ENCODE results near the gene AMPH.

DNA sequence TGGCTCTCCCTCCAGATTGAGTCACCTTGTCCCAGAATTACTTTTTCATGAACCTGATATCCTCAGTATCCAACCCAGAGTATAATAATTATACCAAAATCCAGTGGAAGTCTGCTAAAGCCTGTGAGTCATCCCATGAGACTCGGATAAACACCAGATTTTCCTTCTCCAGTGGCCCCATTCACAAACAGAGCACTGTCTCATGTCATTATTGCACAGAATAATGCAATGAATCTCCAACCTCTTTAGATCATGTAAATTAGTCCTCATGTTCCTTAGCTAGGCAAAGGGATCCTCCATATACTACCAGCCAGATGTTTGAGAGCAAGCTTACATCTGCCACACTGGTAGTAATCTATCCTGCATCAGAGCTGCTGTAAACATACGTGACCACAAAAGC lies 89.0 kb downstream of the AMPH start:
- TF ChIP-seq, protein P1, sequence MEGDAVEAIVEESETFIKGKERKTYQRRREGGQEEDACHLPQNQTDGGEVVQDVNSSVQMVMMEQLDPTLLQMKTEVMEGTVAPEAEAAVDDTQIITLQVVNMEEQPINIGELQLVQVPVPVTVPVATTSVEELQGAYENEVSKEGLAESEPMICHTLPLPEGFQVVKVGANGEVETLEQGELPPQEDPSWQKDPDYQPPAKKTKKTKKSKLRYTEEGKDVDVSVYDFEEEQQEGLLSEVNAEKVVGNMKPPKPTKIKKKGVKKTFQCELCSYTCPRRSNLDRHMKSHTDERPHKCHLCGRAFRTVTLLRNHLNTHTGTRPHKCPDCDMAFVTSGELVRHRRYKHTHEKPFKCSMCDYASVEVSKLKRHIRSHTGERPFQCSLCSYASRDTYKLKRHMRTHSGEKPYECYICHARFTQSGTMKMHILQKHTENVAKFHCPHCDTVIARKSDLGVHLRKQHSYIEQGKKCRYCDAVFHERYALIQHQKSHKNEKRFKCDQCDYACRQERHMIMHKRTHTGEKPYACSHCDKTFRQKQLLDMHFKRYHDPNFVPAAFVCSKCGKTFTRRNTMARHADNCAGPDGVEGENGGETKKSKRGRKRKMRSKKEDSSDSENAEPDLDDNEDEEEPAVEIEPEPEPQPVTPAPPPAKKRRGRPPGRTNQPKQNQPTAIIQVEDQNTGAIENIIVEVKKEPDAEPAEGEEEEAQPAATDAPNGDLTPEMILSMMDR (conservative IDR thresholded peaks at IDR 0.05; ENCODE audit: low read depth, low read length): no peak
- no peak for TF ChIP-seq POLR2A (IDR thresholded peaks at IDR 0.05; ENCODE audit: low read depth, low read length)
- TF ChIP-seq SMC3 (IDR thresholded peaks at IDR 0.05; ENCODE audit: low read depth, low read length): no peak
- TF ChIP-seq CHD1 (IDR thresholded peaks at IDR 0.05; ENCODE audit: low read depth, low read length): no peak
- TF ChIP-seq MXI1 (IDR thresholded peaks at IDR 0.05; ENCODE audit: borderline replicate concordance, low read depth, low read length): no peak
- no peak for TF ChIP-seq RCOR1 (IDR thresholded peaks at IDR 0.05; ENCODE audit: insufficient replicate concordance, low read length)
- no peak for TF ChIP-seq MAFK (IDR thresholded peaks at IDR 0.05; ENCODE audit: low read depth, low read length)
- TF ChIP-seq, protein P2, sequence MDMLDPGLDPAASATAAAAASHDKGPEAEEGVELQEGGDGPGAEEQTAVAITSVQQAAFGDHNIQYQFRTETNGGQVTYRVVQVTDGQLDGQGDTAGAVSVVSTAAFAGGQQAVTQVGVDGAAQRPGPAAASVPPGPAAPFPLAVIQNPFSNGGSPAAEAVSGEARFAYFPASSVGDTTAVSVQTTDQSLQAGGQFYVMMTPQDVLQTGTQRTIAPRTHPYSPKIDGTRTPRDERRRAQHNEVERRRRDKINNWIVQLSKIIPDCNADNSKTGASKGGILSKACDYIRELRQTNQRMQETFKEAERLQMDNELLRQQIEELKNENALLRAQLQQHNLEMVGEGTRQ (IDR thresholded peaks at IDR 0.05; ENCODE audit: low read depth, low read length): no peak
- TF ChIP-seq BHLHE40 (IDR thresholded peaks at IDR 0.05; ENCODE audit: low read depth, low read length): no peak
- no peak for TF ChIP-seq RFX5 (IDR thresholded peaks at IDR 0.05; ENCODE audit: low read depth, low read length)
- TF ChIP-seq, protein P3, sequence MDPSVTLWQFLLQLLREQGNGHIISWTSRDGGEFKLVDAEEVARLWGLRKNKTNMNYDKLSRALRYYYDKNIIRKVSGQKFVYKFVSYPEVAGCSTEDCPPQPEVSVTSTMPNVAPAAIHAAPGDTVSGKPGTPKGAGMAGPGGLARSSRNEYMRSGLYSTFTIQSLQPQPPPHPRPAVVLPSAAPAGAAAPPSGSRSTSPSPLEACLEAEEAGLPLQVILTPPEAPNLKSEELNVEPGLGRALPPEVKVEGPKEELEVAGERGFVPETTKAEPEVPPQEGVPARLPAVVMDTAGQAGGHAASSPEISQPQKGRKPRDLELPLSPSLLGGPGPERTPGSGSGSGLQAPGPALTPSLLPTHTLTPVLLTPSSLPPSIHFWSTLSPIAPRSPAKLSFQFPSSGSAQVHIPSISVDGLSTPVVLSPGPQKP (IDR thresholded peaks at IDR 0.05; ENCODE audit: borderline replicate concordance, low read depth, low read length): no peak
- no peak for TF ChIP-seq CEBPB (IDR thresholded peaks at IDR 0.05; ENCODE audit: low read depth, low read length)
